ENCODE data around the gene IFT88. TPM values are rescaled to one million over a fixed set of nuclear protein-coding genes. Genes with fewer than 3 reads are reported as not detected.
"Not testable (repeated sequence)": the region's sequence is repeated elsewhere in the genome, so short reads cannot be mapped to it uniquely, and the experiment has no call there.

The IFT88 gene
- total RNA-seq, 3 donors from 2014 or later (not counting 1 experiment from before 2014, with no cell fraction given): 9.2 to 13.9 (median 13.9) TPM

DNA sequence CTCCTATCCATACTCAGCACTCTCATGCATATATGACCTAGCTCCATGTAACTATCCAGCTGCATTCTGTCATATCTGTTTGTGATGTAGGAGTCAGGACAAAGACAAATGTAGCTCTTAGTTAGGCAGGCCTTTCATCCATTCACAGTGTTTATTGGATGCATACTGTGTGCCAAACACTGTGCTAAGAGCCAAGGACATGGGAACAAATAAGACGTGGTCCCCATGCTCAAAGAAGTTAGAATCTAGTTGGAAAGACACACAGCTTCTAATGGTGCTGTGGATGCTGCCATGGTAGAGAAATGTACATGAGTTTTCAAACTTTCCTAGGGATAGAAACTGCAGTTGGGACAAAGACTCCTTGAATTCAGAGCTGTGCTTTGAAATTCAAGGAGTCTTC is 104.8 kb downstream of the IFT88 start:
- no peaks in the 10 kb centered on the region for H3K27me3 Mint-ChIP-seq (ENCODE audit: low read depth in 2 of 2)
- no peaks in the 10 kb centered on the region for H3K27me3 ChIP-seq (ENCODE audit: control insufficient read depth, insufficient read depth, low read length)
- peaks cover 13% of the 10 kb centered on the region for H3K36me3 Mint-ChIP-seq
- H3K4me1 ChIP-seq (ENCODE audit: control insufficient read depth, insufficient read depth, low read length): peaks cover 26% of the 10 kb centered on the region
- ATAC-seq: no peak
- WGBS (ENCODE audit: insufficient coverage): 96% methylated on average over 1 of the region's 1 CpG
- H3K4me3 ChIP-seq (ENCODE audit: low read length): no peak overlapping the region
- no peak overlapping the region for H3K27ac ChIP-seq (ENCODE audit: low read length)
- H3K27ac Mint-ChIP-seq: no peak overlapping the region
- H3K9me3 Mint-ChIP-seq: no peaks in the 10 kb centered on the region
- no peak for DNase-seq
- intact Hi-C loops (cut with micrococcal nuclease): no loop called here
- TF ChIP-seq, protein P1, sequence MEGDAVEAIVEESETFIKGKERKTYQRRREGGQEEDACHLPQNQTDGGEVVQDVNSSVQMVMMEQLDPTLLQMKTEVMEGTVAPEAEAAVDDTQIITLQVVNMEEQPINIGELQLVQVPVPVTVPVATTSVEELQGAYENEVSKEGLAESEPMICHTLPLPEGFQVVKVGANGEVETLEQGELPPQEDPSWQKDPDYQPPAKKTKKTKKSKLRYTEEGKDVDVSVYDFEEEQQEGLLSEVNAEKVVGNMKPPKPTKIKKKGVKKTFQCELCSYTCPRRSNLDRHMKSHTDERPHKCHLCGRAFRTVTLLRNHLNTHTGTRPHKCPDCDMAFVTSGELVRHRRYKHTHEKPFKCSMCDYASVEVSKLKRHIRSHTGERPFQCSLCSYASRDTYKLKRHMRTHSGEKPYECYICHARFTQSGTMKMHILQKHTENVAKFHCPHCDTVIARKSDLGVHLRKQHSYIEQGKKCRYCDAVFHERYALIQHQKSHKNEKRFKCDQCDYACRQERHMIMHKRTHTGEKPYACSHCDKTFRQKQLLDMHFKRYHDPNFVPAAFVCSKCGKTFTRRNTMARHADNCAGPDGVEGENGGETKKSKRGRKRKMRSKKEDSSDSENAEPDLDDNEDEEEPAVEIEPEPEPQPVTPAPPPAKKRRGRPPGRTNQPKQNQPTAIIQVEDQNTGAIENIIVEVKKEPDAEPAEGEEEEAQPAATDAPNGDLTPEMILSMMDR (IDR thresholded peaks at IDR 0.05): no peak
- no peaks in the 10 kb centered on the region for H3K9me3 ChIP-seq (ENCODE audit: control insufficient read depth, insufficient read depth, low read length)
- no peak overlapping the region for H3K4me3 Mint-ChIP-seq
- peaks cover 5 to 15% of the 10 kb centered on the region in 2 donors for H3K4me1 Mint-ChIP-seq
- peaks cover 2% of the 10 kb centered on the region for H3K36me3 ChIP-seq (ENCODE audit: control insufficient read depth, insufficient read depth, low read length)

- H3K27me3 Mint-ChIP-seq (ENCODE audit: low read depth in 2 of 2): no peaks in the 10 kb centered on the region
- H3K27ac Mint-ChIP-seq: no peak overlapping the region
- intact Hi-C loops (cut with micrococcal nuclease): no loop called here
- H3K4me1 Mint-ChIP-seq: peaks cover 5 to 15% of the 10 kb centered on the region in 2 donors
- TF ChIP-seq, protein P1 (IDR thresholded peaks at IDR 0.05): no peak
- no peak overlapping the region for H3K27ac ChIP-seq (ENCODE audit: low read length)
- H3K36me3 Mint-ChIP-seq: peaks cover 13% of the 10 kb centered on the region
- peaks cover 18% of the 10 kb centered on the region for H3K4me1 ChIP-seq (ENCODE audit: control insufficient read depth, insufficient read depth, low read length)
- H3K36me3 ChIP-seq (ENCODE audit: control insufficient read depth, insufficient read depth, low read length): peaks cover 2% of the 10 kb centered on the region
- H3K27me3 ChIP-seq (ENCODE audit: control insufficient read depth, insufficient read depth, low read length): no peaks in the 10 kb centered on the region
- no peak overlapping the region for H3K4me3 ChIP-seq (ENCODE audit: low read length)
- no peaks in the 10 kb centered on the region for H3K9me3 Mint-ChIP-seq
- DNase-seq: no peak
- no peak for ATAC-seq
- no peak overlapping the region for H3K4me3 Mint-ChIP-seq
- 59% methylated on average over 2 of the region's 2 CpGs for WGBS (ENCODE audit: insufficient coverage)
- no peaks in the 10 kb centered on the region for H3K9me3 ChIP-seq (ENCODE audit: control insufficient read depth, insufficient read depth, low read length)
Observed at GRCh38 chr13:20672772-20673171, 105.8 kb downstream of the IFT88 start.

- peaks cover 5 to 15% of the 10 kb centered on the region in 2 donors for H3K4me1 Mint-ChIP-seq
- WGBS (ENCODE audit: insufficient coverage): 92% methylated on average over 5 of the region's 5 CpGs
- no peak overlapping the region for H3K27ac ChIP-seq (ENCODE audit: low read length)
- H3K9me3 ChIP-seq (ENCODE audit: control insufficient read depth, insufficient read depth, low read length): no peaks in the 10 kb centered on the region
- no peak for ATAC-seq
- no peaks in the 10 kb centered on the region for H3K27me3 ChIP-seq (ENCODE audit: control insufficient read depth, insufficient read depth, low read length)
- no peak overlapping the region for H3K4me3 ChIP-seq (ENCODE audit: low read length)
- peaks cover 2% of the 10 kb centered on the region for H3K36me3 ChIP-seq (ENCODE audit: control insufficient read depth, insufficient read depth, low read length)
- H3K36me3 Mint-ChIP-seq: peaks cover 13% of the 10 kb centered on the region
- TF ChIP-seq, protein P1 (IDR thresholded peaks at IDR 0.05): no peak
- peaks cover 9% of the 10 kb centered on the region for H3K4me1 ChIP-seq (ENCODE audit: control insufficient read depth, insufficient read depth, low read length)
- no peak overlapping the region for H3K4me3 Mint-ChIP-seq
- no peaks in the 10 kb centered on the region for H3K27me3 Mint-ChIP-seq (ENCODE audit: low read depth in 2 of 2)
- no peak overlapping the region for H3K27ac Mint-ChIP-seq
- H3K9me3 Mint-ChIP-seq: no peaks in the 10 kb centered on the region
- intact Hi-C loops (cut with micrococcal nuclease): no loop called here
- no peak for DNase-seq
Observed at GRCh38 chr13:20673715-20674114, 106.8 kb downstream of the IFT88 start.

- Mint-ChIP-seq H3K36me3 (peaks cover 13% of the 10 kb centered on the region), H3K4me1 (peaks cover 0 to 3% of the 10 kb centered on the region in 2 donors), H3K4me3 (no peak overlapping the region), H3K27me3 (ENCODE audit: low read depth in 2 of 2) (no peaks in the 10 kb centered on the region), H3K27ac (no peak overlapping the region), H3K9me3 (no peaks in the 10 kb centered on the region)
- WGBS (ENCODE audit: insufficient coverage): 96% methylated on average over 2 of the region's 2 CpGs
- Histone ChIP-seq H3K27ac (ENCODE audit: low read length) (no peak overlapping the region), H3K4me1 (ENCODE audit: control insufficient read depth, insufficient read depth, low read length) (no peaks in the 10 kb centered on the region), H3K36me3 (ENCODE audit: control insufficient read depth, insufficient read depth, low read length) (peaks cover 2% of the 10 kb centered on the region), H3K4me3 (ENCODE audit: low read length) (no peak overlapping the region), H3K9me3 (ENCODE audit: control insufficient read depth, insufficient read depth, low read length) (no peaks in the 10 kb centered on the region), H3K27me3 (ENCODE audit: control insufficient read depth, insufficient read depth, low read length) (no peaks in the 10 kb centered on the region)
- TF ChIP-seq, protein P1 (IDR thresholded peaks at IDR 0.05): no peak
- intact Hi-C loops (cut with micrococcal nuclease): no loop called here
- ATAC-seq (no peak), DNase-seq (no peak)
Observed at GRCh38 chr13:20676213-20676612, 109.3 kb downstream of the IFT88 start.

DNA sequence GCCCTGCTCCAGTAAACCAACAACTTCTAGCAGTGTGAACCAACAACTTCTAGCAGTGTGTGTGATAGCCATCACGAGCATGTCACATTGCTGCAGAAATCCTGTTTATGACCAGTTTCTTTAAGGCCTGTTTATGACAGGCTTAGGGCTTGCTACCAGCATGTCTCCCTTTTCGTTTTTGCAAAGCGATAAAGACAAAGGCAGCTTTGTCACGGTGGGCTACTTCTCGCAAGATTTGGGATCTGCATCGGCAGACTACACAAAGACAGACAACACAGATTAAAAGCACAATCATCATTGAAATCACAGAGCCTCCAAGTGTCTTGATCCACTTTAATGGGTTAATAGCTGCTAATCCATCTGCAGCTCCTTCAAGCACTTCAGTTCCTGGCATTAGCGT is 111.6 kb downstream of the IFT88 start:
- H3K36me3 ChIP-seq (ENCODE audit: control insufficient read depth, insufficient read depth, low read length); H3K4me3 Mint-ChIP-seq; H3K9me3 ChIP-seq (ENCODE audit: control insufficient read depth, insufficient read depth, low read length); ATAC-seq; H3K27ac ChIP-seq (ENCODE audit: low read length); H3K4me3 ChIP-seq (ENCODE audit: low read length); H3K27me3 ChIP-seq (ENCODE audit: control insufficient read depth, insufficient read depth, low read length); DNase-seq; H3K4me1 Mint-ChIP-seq; H3K9me3 Mint-ChIP-seq; H3K27me3 Mint-ChIP-seq (ENCODE audit: low read depth in 2 of 2); intact Hi-C loops (cut with micrococcal nuclease); H3K4me1 ChIP-seq (ENCODE audit: control insufficient read depth, insufficient read depth, low read length); H3K27ac Mint-ChIP-seq: not testable (repeated sequence)
- peaks cover 13% of the 10 kb centered on the region for H3K36me3 Mint-ChIP-seq
- 93% methylated on average over 7 of the region's 7 CpGs for WGBS (ENCODE audit: insufficient coverage)

Measured in natural killer cell (primary cell).